ENCODE results near the gene CST11. TPM values are rescaled to one million over a fixed set of nuclear protein-coding genes. Genes with fewer than 3 reads are reported as not detected.

Gene CST11
- total RNA-seq, 2 experiments from 2014 or later, result not detected

GRCh38 chr20:23410916-23411695, 41.6 kb downstream of the CST11 start:
- Mint-ChIP-seq H3K4me1 (peaks cover 30% of the 10 kb centered on the region), H3K36me3 (ENCODE audit: low read depth) (peaks cover 5% of the 10 kb centered on the region), H3K4me3 (no peak overlapping the region), H3K27me3 (no peaks in the 10 kb centered on the region), H3K27ac (no peak overlapping the region), H3K9me3 (no peaks in the 10 kb centered on the region)
- POLR2A ChIA-PET, result no interaction called here
- CTCF ChIA-PET, result interaction anchor here (0.6 to 2.1 kb wide), 2 partner anchors 10 to 50 kb away, joined by 5 to 8 read pairs; partner anchors contain the start of gene NAPB
- no peak for DNase-seq

GRCh38 chr20:23409800-23410199, 42.9 kb downstream of the CST11 start:
- H3K27ac Mint-ChIP-seq, result no peak overlapping the region
- H3K4me3 Mint-ChIP-seq, result no peak overlapping the region
- H3K9me3 Mint-ChIP-seq, result no peaks in the 10 kb centered on the region
- CTCF ChIA-PET, result interaction anchor here (2.1 kb wide), 1 partner anchor 11 kb away, joined by 8 read pairs; the partner anchor contains the start of gene NAPB
- DNase-seq, result no peak
- H3K27me3 Mint-ChIP-seq, result no peaks in the 10 kb centered on the region
- peaks cover 23% of the 10 kb centered on the region for H3K4me1 Mint-ChIP-seq
- POLR2A ChIA-PET, result no interaction called here
- H3K36me3 Mint-ChIP-seq (ENCODE audit: low read depth), result peaks cover 3% of the 10 kb centered on the region

GRCh38 chr20:23408957-23409356, 43.7 kb downstream of the CST11 start:
- no peak for DNase-seq
- H3K4me3 Mint-ChIP-seq, result no peak overlapping the region
- ChIA-PET CTCF (no interaction called here), POLR2A (no interaction called here)
- peaks cover 23% of the 10 kb centered on the region for H3K4me1 Mint-ChIP-seq
- H3K9me3 Mint-ChIP-seq, result no peaks in the 10 kb centered on the region
- no peaks in the 10 kb centered on the region for H3K27me3 Mint-ChIP-seq
- no peak overlapping the region for H3K27ac Mint-ChIP-seq
- peaks cover 3% of the 10 kb centered on the region for H3K36me3 Mint-ChIP-seq (ENCODE audit: low read depth)

- H3K36me3 Mint-ChIP-seq (ENCODE audit: low read depth), result peaks cover 1% of the 10 kb centered on the region
- no peaks in the 10 kb centered on the region for H3K27me3 Mint-ChIP-seq
- no peak overlapping the region for H3K4me3 Mint-ChIP-seq
- H3K4me1 Mint-ChIP-seq, result peaks cover 16% of the 10 kb centered on the region
- POLR2A ChIA-PET, result no interaction called here
- DNase-seq, result no peak
- no peak overlapping the region for H3K27ac Mint-ChIP-seq
- no peaks in the 10 kb centered on the region for H3K9me3 Mint-ChIP-seq
- CTCF ChIA-PET, result interaction anchor here (1.0 to 1.3 kb wide), 2 partner anchors 26 to 58 kb away, joined by 3 read pairs; no protein-coding TSS in a partner anchor
These were observed 44.8 kb downstream of the CST11 start for GRCh38 chr20:23407781-23408464.

- CTCF ChIA-PET, result interaction anchor here (0.7 to 1.3 kb wide), 3 partner anchors 25 to 57 kb away, joined by 3 read pairs; no protein-coding TSS in a partner anchor
These were observed 45.8 kb downstream of the CST11 start for GRCh38 chr20:23406880-23407279.

GRCh38 chr20:23404196-23404595, 48.5 kb downstream of the CST11 start:
- Mint-ChIP-seq H3K9me3 (no peaks in the 10 kb centered on the region), H3K4me1 (peaks cover 40% of the 10 kb centered on the region), H3K4me3 (no peak overlapping the region), H3K27ac (no peak overlapping the region), H3K36me3 (ENCODE audit: low read depth) (peaks cover 23% of the 10 kb centered on the region), H3K27me3 (no peaks in the 10 kb centered on the region)
- CTCF ChIA-PET, result interaction anchor here (1.0 to 1.3 kb wide), 2 partner anchors 15 to 55 kb away, joined by 3 read pairs; no protein-coding TSS in a partner anchor
- POLR2A ChIA-PET, result no interaction called here
- no peak for DNase-seq

More at GRCh38 chr20:23406880-23407279, 45.8 kb downstream of the CST11 start:
- Mint-ChIP-seq H3K4me1 (peaks cover 16% of the 10 kb centered on the region), H3K27me3 (no peaks in the 10 kb centered on the region), H3K9me3 (no peaks in the 10 kb centered on the region), H3K27ac (no peak overlapping the region), H3K4me3 (no peak overlapping the region), H3K36me3 (ENCODE audit: low read depth) (peaks cover 8% of the 10 kb centered on the region)
- DNase-seq, result no peak
- POLR2A ChIA-PET, result no interaction called here

- Mint-ChIP-seq H3K4me3 (no peak overlapping the region), H3K27ac (no peak overlapping the region), H3K9me3 (no peaks in the 10 kb centered on the region), H3K36me3 (ENCODE audit: low read depth) (peaks cover 23% of the 10 kb centered on the region), H3K27me3 (no peaks in the 10 kb centered on the region), H3K4me1 (peaks cover 44% of the 10 kb centered on the region)
- ChIA-PET CTCF (interaction anchor here (1.0 to 1.3 kb wide), 3 partner anchors 9 to 54 kb away, joined by 3 read pairs; no protein-coding TSS in a partner anchor), POLR2A (no interaction called here)
- no peak for DNase-seq
These were observed 48.9 kb downstream of the CST11 start for GRCh38 chr20:23403751-23404150.

- Mint-ChIP-seq H3K27ac (no peak overlapping the region), H3K4me3 (no peak overlapping the region), H3K27me3 (no peaks in the 10 kb centered on the region), H3K36me3 (ENCODE audit: low read depth) (peaks cover 28% of the 10 kb centered on the region), H3K4me1 (peaks cover 44% of the 10 kb centered on the region), H3K9me3 (no peaks in the 10 kb centered on the region)
- POLR2A ChIA-PET, result interaction anchor here (0.6 kb wide), 1 partner anchor 1721 kb away, joined by 3 read pairs; no protein-coding TSS in a partner anchor
- CTCF ChIA-PET, result interaction anchor here (0.8 kb wide), 1 partner anchor 23 kb away, joined by 3 read pairs; no protein-coding TSS in a partner anchor
- DNase-seq, result no peak
These were observed 51.6 kb downstream of the CST11 start for GRCh38 chr20:23401051-23401450.

Other genes with a start within 250 kb of the CST11 start
- gene NXT1, start 102.1 kb downstream of the CST11 start, total RNA-seq, result 10 to 100 TPM; 28.1 to 28.2 TPM
- 10 to 100 TPM; 12.3 to 15.5 TPM for gene GZF1, start 90.7 kb downstream of the CST11 start, total RNA-seq
- gene NAPB, start 31.4 kb downstream of the CST11 start, total RNA-seq, result 10 to 100 TPM; 14.9 to 15.4 TPM
- gene CSTL1, start 13.2 kb downstream of the CST11 start, total RNA-seq, result not detected
- gene CST8, start 38.2 kb upstream of the CST11 start, total RNA-seq, result not detected
- not detected for gene CST9L, start 115.6 kb upstream of the CST11 start, total RNA-seq
- gene CST9, start 153.0 kb upstream of the CST11 start, total RNA-seq, result not detected
- 1 to 10 TPM; 1.6 to 2.1 TPM for gene CST3, start 185.1 kb upstream of the CST11 start, total RNA-seq
- gene CST4, start 236.2 kb upstream of the CST11 start, total RNA-seq, result not detected

Data from activated CD4-positive, alpha-beta T cell treated with anti-CD3 and anti-CD28 coated beads, Interleukin-2, amount 10 ng/mL, durations not matched to agents 7 days and 5 days (primary cell).